Right forelimb (tissue), 1 donor: ENCODE data around the gene ZNF682.
"Not testable (repeated sequence)": the region's sequence is repeated elsewhere in the genome, so short reads cannot be mapped to it uniquely, and the experiment has no call there.

Experiments
- DNase-seq: peaks from one replicate; pipeline ENCODE4 v3.0.0-alpha.2; 2018

ZNF682 gene

DNA sequence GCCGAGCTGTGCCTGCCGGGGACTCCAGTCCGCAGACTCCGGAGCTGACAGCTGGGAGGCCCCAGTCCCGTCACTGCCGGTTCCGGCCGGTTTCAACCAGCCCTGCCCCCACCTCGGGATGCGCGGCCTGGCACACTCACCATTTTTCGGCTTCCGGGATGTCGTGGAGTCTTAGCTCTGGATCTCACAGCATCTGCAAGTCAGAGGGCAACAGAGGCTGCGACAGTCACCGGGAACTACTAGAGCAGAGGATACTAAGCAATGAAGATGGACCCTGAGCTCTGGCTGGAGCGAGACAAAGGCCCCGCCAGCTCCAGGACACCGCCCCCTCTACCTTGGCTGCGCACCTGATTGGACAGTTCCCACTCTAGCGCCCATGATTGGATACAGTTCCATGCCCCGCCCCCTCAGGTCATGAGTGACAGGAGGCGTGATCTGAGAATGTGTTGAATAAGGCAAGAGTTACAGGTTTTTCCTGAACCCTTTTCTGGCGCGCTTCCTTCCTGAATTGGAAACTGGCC is at the start of gene ZNF682:
Gene ZNF682 (minus strand): TSS at position 303 of the 521 bp plus-strand sequence. CDS start 160 bp downstream, at position 143.
- DNase-seq, result peak; percentile 98

- not testable (repeated sequence) for DNase-seq
Measured at GRCh38 chr19:20082876-20083275, 43.6 kb upstream of the ZNF682 start.

- DNase-seq, result not testable (repeated sequence)
Measured at GRCh38 chr19:20082232-20082833, 43.0 kb upstream of the ZNF682 start.

GRCh38 chr19:20080656-20081055 is 41.4 kb upstream of the ZNF682 start:
- DNase-seq, result no peak

DNA sequence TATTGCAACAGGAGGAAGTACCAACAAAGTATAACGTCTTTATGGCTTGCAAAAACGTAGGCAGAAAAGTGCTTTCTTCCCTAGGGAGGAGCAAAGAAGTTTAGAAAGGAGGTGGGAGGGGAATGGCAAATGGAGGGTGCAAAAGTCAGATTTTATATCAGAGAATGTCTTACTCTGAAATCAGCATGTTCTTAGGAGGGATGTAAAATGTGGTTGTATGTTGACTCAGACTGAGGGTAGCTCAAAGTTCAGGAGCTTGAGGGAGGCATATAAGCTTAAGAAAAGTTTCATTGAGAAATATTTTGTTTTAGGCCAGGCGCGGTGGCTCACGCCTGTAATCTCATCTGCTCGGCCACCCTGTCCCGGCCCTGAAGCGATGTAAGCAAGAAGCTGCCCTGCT is 40.2 kb upstream of the ZNF682 start:
- DNase-seq, result no peak

- DNase-seq, result peak; percentile 56
Measured at GRCh38 chr19:20078581-20079031, 39.3 kb upstream of the ZNF682 start.

GRCh38 chr19:20077791-20078463 is 38.6 kb upstream of the ZNF682 start, which contains the start of gene ZNF90:
TSS of gene ZNF90 (plus strand) at chr19:20078000. CDS start at chr19:20078133, 133 bp downstream.
- DNase-seq, result peak; percentile 95

DNA sequence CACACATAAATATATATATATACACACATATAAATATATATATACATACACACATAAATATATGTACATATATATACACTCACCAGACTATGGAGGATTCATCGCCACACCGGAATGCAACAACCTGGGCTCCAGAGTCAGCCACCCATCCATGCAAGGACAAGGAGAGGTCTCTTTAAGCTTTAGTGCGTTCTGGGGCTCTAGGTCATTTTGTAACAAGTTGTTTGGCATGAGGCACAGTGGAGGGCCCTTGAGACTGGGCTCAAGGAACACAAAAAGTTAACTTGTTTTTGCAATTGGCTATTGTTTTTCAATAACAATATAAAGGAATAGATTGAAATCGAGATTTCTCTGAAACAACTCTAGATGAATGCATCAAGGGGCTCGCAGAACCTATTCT is 33.6 kb upstream of the ZNF682 start:
- no peak for DNase-seq

GRCh38 chr19:20070691-20071090 is 31.4 kb upstream of the ZNF682 start:
- no peak for DNase-seq

DNA sequence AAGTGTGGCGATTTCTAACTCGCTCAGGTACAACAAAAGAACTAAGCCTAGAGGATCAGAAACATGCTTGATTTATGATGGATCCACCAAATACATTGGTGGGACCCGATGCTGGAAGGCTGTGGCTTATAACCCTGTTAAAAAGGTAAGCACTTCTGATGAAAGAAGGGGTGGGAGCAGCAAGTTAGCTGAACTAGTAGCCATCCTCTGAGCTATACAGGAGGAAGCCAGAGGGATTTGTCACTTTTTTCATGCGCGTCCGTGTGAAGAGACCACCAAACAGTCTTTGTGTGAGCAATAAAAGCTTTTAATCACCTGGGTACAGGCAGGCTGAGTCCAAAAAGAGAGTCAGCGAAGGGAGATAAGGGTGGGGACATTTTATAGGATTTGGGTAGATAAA is 29.3 kb upstream of the ZNF682 start:
- DNase-seq, result not testable (repeated sequence)

DNA sequence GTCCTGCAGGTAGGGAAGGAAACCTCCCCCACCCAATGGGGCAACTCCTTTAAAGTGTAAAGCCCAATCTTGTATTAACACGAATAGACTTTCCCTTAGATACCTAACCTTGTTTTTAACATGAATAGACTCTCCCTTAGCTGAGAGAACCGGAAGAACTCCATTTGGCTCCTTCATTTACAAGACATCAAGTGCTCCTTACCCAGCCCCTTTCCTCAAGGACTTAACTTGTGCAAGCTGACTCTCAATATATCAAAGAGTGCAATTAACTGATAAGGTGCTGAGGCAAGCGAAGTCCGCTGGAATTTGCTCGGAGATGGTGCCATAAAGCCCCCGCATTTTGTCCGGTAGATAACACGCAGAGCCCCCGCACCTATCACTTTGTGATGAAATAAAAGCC is 28.6 kb upstream of the ZNF682 start:
- no peak for DNase-seq

GRCh38 chr19:20066861-20067260 is 27.6 kb upstream of the ZNF682 start:
- DNase-seq, result no peak

GRCh38 chr19:20060282-20060681 is 21.0 kb upstream of the ZNF682 start:
- no peak for DNase-seq

DNA sequence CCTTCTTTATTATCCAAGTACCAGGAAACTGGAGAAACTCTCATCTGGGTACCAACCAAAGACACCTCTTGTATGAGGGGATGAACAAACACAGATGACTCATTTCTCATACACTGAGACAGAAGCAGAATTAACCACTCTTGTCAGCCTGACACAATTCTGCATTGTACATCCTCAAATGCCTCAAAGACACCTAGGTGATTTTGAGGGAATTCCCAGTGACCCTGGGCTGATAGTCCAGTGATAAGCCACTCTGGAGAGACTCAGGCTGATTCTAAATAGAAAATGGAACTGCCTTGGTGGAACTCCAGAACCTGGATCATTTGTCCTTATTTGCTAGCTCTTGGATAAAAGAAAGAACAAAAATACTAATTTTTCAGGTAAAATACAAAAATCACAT is 19.4 kb upstream of the ZNF682 start:
- DNase-seq, result not testable (repeated sequence)

DNA sequence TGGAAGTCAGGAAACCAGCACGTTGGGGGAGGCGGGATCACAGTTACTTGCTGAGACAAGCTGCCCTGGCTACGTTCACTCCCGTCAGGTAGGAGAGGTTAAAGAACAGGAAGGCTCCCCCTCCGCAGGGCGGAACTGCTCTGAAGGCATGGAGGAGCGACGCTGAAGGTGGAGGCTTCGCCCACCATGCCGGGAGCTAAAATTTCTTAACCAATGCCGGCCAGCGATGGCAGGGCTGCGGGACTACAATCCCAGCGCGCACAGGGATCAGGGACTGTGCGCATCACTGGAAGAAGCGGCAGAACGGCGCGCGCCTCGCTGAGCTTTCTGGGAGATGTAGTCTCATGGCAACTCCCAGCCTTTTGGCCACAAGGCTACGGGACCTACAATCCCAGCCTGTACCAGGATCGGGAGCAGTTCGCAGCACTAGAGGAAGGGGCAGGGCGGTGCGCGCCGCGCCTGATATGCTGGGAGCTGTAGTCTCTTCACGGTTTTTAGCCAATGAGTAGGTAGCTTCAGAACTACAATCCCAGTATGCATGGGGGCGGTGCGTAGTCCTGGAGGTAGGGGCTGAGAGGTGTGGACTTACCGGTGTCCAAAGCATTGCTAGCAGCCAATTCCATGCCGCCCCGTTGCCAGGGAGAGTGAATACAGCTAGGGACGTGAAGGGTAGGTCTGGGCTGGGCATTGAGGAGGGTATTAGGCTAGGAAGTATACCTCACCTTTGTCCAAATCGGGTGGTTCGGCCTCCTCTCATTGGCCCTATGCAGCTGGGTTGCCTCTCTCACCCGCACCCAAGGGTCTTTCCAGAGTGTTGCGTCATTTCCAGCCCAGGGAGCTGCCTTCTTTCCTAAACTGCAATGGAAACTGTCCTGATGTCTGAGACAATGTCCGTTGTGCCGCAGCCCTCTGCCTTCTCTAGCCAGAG is 12.8 kb upstream of the ZNF682 start:
- peak; percentile 94 for DNase-seq

DNA sequence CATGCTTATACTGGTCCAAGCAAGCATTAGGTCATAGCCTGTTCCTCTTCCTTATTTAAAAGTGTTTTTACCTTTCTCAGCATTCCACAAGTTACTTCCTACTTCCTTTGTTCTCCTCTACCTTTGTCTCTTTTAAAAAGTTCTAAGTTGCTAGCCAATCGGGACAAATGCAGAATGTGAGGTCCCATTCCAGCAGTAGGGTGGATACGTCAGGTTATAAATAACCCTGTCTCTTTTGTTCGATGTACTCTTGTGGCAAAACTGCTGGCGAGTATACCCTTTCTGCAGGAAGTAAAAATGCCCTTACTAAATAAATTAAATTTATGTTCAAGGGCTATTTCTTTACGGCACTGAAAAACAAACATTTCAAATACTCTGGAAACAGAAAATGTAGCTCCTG is 6.4 kb upstream of the ZNF682 start:
- not testable (repeated sequence) for DNase-seq

- DNase-seq, result no peak
Measured at GRCh38 chr19:20044663-20045062, 5.4 kb upstream of the ZNF682 start.

DNA sequence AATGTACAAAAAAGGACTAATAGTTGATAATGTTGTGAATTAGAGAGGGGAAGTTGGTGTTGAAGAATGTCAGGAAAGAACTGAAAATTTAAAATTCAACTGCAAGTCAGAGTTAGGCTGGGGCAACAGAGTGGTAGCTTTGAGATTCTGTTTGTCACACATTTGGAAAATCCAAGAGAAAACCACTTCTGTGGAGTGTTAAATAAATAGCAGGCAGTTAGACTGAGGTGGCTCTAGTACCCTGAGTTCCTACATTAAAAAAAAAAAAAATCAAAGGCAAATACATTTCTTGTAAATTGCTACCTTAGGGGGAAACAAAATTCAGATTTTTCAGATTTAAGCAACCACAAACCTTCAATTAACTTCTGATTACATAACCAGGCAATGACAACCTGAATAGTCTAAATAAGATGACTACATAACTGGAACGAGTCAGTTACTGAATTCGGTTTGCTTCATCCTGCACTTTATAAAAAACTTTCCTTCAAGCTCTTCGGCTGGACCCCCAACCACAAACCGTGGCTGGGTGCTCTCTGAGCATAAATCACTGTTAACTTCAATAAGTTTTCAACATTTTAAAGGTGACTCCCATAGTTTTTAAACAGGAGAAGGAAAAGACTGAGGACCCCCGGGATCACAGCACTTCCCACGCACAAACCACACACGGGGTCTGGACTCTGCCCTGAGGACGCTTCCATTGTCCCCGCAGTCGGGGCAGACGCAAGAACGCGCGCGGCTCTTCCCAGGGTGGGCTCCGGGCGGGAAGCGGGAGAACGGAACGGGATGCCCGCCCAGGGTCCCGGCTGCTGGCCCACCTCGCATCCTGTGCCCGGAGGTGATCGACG is 725 bp downstream of the ZNF682 start:
- DNase-seq, result no peak

GRCh38 chr19:20035935-20036334 is 3.4 kb downstream of the ZNF682 start:
- DNase-seq, result no peak

- DNase-seq, result no peak
Measured at GRCh38 chr19:20028611-20029010, 10.7 kb downstream of the ZNF682 start.

DNA sequence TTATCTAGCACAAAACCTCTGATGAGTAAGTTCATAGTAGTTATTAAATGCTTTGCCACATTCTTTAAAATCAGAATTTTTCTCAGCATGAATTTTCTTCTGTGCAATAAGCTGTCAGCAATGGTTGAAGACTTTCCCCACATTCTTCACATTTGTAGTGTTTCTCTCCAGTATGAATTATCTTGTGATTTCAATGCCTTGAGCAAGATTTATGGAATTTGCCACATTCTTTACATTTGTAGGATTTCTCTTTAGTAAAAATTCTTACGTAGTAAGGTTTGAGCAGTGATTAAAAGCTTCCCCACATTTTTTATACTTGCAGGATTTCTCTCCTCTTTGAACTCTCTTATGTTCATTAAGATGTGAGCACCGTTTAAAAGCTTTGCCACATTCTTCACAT is 33.6 kb downstream of the ZNF682 start:
- DNase-seq, result no peak

- no peak for DNase-seq
Measured at GRCh38 chr19:19997656-19998268, 41.5 kb downstream of the ZNF682 start.
